NCI-H187 (cell line): ENCODE measurements around the gene KRTAP12-4.
"Not testable (repeated sequence)": the region's sequence is repeated elsewhere in the genome, so short reads cannot be mapped to it uniquely, and the experiment has no call there.

Source experiments
- DNase-seq, 2 experiments: peaks; one replicate each; lab custom pipeline; 2025; lab: John Stamatoyannopoulos, UW

KRTAP12-4 gene

DNA sequence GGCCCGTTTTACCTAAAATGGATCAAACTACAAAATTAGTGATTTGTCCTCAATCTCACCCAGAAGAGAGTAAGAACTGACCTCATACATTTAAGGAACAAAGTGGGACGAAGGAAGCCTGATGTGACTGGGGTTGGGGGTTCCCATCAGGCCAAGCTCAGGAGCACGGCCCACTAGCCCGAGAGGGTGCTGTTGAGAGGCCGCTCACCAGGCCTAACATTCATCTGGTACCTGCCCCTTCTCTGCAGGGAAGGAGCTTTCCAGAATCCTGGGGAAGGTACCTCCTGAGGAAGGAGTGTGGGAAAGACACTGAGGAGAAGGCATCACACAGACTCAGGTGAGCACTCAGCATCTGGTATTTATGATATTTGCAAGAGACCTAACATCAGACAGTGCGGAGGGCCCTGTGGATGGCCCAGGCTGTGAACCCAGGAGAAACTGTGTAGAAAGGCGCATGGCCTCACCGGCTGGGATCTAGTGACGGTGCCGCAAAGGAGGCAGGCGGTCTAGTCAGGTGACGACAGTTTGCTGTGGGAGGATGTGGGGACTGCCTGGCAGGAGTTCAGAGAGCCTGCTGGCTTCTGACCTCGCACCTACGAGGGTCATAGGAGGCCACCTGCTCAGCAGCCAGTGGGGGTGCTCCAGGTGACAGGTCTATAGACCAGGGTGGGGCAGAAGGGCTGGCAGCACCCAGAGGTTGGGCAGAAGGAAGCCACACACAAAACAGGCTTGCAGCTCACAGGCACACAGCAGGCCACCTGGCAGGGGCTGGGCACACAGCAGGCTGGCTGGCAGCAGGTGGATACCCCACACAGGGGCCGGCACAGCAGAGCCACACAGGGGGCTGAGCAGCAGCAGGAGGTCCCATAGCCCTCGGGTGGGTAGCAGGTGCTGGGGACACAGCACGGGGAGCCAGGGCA is 543 bp downstream of the KRTAP12-4 start:
- no peak for DNase-seq

DNA sequence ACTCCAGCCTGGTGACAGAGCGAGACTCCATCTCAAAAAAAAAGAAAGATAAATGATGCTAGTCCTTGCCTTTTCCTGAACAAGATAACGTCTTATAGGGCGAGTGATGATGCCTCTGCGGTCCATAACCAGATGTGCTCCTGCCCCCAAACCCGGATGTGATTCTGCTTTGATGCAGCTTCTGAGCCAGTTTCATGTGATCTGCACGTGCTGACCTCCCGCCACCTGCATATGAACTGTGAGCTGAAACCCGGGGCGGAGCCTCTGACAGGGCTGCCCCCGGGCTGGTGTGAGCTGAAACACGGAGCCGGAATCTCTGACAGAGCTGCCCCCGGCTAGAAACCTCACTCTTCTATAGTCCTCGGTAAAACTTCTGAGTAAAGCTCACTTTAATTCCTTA is 1.3 kb downstream of the KRTAP12-4 start:
- DNase-seq: no peak

DNA sequence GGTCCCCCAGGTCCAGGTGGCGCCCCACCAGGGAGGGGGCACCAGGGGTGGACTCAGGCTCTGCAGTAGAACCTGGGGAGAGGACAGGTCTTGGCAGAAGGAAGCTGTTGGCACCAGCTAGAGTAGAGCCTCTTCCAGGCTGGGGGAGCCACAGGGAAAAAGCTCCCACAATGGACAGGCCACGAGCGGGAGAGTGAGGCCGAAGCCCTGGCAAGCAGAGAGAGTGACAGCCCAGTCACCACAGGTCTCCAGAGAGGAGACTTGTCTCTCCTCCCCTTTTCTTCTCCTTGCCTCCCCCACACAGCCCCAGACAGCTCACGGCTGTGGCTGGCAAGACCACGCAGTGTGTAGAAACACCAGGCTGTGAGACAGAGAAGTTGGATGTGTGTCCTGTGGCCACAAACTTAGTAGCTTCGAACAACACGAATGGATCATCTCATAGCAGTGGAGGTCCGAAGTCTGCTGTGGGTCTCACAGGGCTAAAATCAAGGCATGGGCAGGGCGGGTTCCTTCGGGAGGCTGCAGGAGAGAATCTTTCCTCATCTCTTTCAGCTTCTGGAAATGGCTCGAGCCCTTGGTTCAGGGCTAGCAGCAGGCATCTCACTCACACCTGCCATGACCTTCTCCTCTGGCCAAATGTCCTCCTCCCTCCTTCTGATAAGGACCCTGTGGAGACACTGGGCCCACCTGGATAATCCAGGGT is 3.3 kb downstream of the KRTAP12-4 start:
- DNase-seq: no peak

DNA sequence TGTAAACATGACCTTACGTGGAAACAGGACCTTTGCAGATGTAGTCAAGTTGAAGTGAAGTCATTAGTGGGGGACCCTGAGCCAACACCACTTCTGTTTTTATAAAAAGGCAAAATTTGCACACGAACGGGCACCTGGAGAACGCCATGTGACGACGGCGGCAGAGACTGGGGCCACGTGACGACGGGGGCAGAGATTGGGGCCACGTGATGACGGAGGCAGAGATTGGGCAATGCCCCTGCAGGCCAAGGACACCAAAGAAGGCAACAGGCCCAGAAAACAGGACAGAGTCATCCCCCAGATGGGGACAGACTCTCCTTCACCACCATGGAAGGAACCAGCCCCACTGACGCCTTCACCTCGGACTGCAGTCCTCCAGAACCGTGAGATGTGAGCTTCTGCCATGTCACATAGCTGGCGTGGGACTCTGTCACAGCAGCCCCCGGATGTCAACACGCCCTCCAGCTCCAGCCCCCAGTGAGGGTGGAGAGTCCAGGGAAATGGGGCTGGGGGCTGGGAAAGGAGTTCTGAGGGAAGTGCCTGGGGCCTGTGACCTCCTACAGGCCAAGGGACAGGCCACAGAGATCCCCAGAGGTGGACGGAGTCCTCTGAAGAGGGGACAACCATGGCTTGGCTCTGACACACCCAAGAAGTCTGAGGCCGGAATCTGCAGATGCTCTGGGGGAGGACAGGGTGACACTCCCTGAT is 4.0 kb downstream of the KRTAP12-4 start:
- DNase-seq: no peak

DNA sequence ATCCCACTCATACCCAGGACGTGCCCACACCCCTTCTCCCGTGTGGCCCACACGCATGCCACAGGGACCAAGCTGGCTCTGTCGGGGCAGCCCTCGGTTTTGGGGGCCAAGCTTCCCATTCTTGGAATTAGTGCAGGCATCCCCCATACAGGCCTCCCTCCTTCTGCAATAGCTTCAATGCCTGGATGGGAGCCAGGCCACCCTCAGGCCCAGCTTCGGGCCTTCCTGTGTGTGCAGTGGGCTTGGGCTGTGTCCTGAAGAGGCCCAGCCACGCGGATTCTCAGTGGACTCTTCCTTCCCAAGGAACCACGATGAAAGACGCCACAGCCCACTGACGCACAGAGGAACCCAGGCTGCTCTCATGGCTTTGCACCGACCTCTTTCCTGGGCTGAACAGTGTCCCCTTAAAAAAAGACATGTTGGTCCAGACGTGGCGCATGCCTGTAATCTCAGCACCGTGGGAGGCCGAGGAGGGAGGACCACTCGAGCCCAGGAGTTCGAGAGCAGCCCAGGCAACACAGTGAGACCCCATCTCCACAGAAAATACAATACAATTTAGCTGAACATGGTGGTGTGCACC is 4.8 kb downstream of the KRTAP12-4 start:
- no peak for DNase-seq

DNA sequence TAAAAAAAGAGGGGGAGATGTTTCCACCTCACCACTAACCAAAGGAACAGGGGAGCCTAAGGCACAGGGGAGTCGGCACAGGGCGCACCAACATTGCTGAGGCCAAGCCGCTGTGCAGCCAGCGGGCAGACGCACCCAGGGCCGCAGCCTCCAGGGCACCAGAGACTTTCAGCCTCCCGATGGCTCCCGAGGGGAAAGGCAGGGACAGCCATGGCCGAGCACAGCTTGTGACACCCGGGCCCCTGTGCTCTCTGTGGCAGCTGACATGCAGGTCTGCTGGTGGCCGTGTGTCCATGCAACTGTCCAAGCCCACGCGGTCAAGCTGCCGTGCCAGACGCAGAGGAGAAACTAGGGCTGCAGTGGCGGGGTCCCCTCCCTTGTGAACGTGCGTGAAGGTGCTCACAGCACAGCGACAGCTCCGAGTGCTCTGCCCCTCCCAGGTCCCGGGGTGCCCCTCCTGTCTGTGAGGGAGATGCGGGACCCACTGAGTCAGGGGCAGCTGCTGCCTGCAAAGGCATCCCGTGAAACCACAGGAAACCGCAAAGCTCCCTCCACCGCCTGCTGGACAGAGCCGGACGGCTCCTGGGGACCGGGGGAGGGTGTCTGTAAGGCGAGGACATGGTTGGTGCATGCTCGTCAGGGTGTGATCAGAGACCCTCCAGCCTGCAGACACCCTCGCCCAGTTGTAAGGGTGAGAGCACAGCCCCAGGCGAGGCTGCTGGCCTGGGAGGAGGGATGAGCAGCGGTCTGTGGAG is 5.7 kb downstream of the KRTAP12-4 start:
- DNase-seq: no peak

DNA sequence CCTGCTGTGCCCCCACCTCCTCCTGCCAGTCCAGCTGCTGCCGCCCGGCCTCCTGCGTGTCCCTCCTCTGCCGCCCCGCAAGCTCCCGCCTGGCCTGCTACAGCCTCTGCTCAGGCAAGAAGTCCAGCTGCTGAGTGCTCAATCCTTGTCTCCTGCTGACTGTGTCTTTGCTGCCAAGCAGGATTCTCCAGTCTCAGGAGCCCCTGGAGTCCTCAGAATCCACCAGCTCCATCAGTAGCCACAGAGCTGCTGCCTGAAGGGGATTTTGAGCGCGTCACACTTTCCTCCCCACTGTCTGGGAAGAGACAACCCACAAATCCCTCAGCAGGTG is 7.3 kb downstream of the KRTAP12-4 start:
- no peak for DNase-seq

DNA sequence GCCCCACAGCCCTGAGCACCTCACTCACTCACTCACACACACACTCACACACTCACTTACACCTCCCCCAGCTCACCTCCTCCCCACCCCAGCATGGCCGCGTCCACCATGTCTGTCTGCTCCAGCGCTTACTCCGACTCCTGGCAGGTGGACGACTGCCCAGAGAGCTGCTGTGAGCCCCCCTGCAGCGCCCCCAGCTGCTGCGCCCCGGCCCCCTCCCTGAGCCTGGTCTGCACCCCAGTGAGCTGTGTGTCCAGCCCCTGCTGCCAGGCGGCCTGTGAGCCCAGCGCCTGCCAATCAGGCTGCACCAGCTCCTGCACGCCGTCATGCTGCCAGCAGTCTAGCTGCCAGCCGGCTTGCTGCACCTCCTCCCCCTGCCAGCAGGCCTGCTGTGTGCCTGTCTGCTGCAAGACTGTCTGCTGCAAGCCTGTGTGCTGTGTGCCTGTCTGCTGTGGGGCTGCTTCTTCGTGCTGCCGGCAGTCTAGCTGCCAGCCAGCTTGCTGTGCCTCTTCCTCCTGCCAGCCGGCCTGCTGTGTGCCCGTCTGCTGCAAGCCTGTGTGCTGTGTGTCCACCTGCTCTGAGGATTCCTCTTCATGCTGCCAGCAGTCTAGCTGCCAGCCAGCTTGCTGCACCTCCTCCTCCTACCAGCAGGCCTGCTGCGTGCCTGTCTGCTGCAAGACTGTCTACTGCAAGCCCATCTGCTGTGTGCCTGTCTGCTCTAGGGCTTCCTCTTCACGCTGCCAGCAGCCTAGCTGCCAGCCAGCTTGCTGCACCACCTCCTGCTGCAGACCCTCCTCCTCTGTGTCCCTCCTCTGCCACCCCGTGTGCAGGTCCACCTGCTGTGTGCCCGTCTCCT is 7.9 kb downstream of the KRTAP12-4 start, which contains the start of gene KRTAP10-11:
Gene KRTAP10-11 (plus strand): TSS at position 49 of the 856 bp plus-strand sequence. CDS start 45 bp downstream, at position 94.
- not testable (repeated sequence) for DNase-seq

DNA sequence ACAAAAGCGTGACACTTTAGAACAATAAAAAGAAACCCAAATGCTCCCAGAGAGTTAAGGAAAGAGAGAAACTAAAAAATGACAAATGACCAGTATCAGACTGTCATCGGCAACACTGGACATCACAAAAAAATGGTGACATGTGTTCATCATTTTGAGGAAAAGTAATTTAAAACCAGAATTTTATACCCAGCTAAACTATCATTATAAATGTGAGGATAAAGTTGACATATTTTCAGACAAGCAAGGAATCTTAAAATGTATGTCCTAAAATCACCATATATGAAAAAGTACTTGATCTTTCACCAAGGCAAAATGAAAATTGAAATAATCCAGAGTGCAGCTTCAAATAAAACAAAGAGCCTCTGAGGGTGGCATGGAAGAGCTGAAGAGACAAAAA is 9.6 kb downstream of the KRTAP12-4 start:
- no peak for DNase-seq

DNA sequence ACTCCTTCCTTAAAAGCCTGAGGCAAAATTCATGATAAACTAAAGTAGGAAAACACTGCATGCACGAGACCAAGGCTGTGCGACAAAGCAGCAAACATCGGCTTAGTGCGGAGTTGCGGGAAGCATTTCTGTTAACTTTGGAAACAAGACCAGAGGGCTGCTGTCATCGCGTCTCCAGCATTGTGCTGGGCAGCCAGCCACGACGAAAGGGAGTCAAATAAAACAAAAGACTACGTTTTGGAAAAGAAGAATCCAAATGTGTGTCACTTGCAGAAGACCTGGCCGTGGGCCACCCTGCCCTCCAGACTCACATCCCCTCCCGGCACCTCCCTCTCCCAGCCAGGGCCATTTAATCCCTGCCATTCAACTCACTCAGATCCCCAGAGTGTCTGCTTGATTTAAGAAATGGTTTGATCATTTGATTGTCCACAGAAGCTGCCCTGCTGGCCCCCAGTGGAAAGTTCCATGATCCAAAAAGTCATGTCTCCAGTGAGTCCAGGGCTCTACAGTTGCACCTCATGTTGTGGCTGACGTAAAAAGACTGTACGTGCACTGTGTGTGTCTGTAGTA is 10.6 kb downstream of the KRTAP12-4 start:
- no peak for DNase-seq

DNA sequence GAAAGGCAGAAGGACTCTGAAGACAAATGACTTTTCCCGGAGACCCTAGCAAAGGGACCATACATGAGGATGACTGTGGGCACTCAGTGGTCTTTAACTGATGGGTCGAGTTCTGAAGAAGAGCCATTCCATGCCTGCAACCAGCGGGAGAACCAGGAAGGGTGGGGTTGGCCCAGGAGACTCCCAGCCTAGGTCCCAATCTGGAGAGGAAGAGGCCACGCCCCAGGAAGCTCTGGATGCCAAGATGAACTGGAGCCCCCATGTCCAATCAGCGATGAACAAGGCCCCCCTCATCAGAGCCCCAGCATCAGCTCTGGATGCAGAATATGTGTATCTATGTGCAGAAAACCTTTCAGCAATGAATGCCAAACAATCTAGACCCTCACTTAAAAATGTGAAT is 13.7 kb downstream of the KRTAP12-4 start:
- DNase-seq: no peak

DNA sequence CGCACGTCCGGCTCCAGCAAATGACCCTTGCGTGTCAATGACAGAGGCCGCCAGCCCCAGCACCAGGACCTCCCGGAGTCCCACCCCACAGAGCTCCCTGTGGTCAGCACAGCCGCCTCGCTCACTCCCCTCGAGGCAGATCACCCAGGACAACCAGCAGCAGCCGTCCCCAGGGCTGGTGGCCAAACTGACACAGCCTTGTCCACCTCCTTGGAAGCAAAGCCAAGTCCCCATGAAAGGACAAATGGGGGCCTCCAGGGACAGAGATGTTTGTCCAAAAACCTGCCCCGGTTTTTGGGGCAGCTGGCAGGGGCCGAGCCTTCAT is 15.2 kb downstream of the KRTAP12-4 start:
- DNase-seq: no peak

DNA sequence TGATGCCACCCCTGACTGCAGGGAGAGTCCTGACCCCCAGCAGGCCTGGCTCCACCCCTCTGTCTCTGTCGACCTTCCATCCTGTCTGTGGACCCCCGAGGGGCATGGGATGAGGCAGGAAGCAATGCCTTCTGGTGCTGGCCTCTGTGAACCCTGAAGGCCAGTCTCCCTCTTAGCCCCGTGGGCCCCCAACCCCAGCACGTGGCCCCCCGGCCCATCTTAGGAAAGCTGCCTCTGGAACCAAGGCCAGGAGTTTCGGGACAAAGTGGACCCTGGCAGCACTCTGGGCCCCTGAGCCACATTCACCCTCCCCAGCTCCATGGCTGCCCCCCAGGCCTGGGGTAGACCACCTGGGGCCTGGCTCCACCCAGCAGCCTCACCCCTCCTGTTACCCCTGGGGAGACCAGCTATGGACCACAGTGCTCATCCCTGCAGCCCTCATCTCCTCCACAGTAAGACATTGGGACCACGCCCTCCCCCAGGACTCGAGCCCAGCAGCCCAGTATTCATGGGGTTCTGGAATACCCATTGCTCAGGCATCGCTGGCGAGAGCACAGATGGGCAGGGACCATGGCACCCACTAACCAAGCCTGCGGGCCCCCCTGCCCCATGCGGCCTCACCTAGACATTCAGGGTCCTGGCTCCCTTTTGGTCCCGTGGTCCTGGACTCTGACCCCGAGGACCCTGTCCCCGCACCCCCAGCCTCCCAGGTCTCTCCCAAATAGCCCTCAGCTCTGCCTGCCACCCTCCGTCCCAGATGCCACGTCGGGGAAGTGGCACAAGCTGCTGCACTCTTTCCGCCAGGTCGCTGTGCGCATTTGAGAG is 15.7 kb downstream of the KRTAP12-4 start:
- not testable (repeated sequence) for DNase-seq

DNA sequence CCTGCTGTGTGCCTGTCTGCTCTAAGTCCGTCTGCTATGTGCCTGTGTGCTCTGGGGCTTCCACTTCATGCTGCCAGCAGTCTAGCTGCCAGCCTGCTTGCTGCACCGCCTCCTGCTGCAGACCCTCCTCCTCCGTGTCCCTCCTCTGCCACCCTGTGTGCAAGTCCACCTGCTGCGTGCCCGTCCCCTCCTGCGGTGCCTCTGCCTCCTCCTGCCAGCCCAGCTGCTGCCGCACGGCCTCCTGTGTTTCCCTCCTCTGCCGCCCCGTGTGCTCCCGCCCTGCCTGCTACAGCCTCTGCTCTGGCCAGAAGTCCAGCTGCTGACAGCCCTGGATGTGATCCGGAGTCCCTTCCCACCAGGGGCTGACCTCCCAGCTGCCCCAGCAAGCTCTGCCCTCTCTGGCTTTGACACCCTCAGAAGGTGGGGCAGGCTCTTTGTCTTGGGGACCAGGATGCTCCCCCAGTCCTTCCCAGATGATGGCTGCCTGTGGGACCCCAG is 16.6 kb downstream of the KRTAP12-4 start:
- DNase-seq: not testable (repeated sequence)

DNA sequence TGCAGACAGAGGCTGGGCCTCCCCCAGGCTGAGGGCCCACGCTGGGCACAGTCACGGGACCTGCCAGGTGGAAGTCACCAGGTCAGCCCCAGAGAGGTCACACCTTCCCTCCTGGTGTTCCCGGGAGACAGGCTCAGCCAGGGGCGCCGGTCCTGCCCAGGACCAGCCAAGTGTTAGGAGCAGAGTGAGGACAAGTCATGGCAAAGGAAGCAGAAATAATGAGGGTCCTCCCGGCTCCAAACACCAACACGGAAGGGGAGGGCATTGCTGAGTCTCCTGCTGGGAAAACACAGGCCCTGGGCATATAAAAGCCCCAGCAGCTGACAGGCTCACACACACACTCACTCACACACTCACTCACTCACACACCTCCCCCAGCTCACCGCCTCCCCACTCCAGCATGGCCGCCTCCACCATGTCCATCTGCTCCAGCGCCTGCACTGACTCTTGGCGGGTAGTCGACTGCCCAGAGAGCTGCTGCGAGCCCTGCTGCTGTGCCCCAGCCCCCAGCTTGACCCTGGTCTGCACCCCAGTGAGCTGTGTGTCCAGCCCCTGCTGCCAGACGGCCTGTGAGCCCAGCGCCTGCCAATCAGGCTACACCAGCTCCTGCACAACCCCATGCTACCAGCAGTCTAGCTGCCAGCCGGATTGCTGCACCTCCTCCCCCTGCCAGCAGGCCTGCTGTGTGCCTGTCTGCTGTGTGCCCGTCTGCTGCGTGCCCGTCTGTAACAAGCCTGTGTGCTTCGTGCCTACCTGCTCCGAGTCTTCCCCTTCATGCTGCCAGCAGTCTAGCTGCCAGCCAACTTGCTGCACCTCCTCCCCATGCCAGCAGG is 17.2 kb downstream of the KRTAP12-4 start, which contains the start of gene KRTAP10-10:
Gene KRTAP10-10 (plus strand): TSS at position 339 of the 833 bp plus-strand sequence. CDS start 62 bp downstream, at position 401.
- no peak for DNase-seq

DNA sequence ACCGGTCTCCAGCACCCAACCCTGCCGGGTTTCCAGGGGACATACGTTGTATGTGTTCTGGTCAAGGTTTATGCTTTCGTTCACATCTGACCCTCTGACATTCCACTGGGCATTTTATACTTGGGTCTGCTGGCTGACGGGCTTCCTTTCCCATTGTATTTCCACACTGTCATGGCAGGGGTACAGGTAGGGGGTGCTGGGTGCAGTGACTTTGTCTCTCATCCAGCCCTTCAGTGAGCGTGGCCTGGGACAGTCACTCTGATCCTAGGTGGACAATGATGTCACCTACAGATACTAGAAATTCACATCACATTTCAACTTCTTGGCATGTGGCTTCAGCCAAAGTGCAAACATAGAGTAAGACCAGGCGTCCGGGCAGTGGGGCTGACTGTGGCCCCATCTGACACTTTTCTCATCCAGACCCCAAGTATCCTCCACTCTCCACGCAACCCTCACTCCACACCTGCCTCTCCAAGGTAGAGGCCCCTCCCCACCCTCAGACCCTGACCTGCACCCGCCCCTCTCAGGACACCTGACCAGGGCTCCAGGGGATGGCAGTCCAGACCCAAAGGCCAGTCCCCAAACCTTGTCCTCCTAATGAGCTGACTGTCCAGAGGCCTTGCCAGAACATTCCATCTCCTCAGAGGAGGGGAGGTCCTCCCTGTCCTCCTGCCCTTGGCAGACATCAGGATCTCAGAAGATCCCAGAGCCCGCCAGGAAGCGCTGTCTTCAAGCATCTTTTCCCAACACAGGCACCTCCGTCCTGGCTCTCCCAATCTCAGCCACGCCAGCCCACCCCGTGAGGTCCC is 18.0 kb downstream of the KRTAP12-4 start:
- no peak for DNase-seq

DNA sequence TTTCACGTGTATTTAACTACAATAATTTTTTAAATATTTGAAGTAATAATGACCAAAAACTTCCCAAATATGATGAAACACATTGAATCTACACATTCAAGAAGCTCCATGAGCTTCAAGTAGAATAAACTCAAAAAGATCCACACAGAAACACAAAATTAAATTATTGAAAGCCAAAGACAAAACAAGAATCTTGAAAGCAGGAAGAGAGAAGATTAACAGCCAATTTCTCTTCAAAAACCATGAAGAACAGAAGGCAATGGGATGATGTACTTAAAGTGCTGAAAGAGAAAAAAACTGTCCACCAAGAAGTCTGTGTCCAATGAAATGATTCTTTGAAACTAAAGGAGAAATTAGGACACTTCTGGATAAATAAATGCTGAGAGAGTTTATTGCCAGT is 22.4 kb downstream of the KRTAP12-4 start:
- no peak for DNase-seq
